ENCODE results near the gene ARG2.

The ARG2 gene

DNA sequence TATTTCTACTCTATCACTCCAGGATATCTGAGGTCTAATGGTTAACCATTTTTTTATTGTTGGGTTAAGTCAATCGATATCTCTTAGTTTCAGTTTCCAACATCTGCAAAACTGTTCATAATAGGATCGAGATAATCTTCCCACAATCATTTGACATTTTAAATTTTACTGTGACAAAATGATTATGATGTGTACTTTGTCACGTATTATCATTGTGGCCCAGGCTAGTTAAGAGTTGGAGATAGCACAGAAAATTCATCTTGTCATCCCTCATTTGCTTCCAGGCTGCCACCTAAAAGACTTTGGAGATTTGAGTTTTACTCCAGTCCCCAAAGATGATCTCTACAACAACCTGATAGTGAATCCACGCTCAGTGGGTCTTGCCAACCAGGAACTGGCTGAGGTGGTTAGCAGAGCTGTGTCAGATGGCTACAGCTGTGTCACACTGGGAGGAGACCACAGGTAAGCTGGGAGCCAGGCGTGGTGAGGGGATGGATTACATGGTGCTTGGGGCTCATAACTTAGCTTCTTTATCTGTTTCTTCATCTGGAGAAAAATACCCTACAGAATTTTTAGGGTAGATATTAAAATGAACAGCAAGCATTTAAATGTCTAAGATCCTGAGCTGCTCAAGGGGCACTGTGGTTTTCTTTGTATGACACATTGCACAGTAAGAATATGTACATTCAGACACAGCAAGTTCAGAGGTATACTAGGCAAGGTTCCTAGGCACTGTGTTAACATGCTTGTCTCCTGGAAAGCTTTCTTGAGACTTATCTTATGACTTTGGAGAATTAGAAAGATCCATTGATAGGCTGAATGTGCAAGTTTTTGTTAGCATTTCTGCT is 22.4 kb downstream of the ARG2 start:
- DNase-seq, result no peak

DNA sequence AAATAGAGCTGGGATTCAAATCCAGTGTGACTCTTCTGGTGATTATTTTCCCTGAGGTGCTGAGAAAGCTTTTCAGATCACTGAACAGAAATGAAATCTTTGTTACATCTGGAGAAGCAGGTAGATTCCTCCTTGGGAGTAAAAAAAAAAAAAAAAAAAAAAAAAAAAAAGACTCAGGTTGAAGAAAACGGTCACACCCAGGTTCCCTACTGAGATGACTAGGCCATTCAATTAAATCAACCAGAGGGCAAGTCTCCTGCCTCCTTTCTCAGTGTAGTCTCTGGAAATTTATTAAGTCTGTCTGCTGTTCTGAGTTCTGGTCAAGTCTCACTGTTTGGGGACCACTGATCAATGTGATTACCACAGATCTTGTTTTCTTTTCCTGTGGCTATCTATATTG is 24.0 kb downstream of the ARG2 start:
- DNase-seq, result no peak

DNA sequence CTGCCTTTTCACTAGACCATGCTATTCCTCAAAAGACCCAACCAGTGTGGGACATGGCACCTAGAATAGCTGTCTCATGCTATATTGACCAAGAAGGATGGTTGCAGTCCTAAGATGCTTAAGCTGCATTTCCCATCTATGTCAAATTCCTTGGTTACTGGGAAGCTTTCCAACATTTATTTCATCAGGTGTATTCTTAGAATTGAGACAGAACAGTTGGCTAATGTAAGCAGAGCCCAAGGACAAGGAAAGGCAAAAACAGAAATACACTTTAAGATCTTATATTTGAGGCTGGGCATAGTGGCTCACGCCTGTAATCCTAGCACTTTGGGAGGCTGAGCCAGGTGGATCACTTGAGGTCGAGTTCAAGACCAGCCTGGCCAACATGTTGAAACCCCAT is 24.7 kb downstream of the ARG2 start:
- no peak for DNase-seq

DNA sequence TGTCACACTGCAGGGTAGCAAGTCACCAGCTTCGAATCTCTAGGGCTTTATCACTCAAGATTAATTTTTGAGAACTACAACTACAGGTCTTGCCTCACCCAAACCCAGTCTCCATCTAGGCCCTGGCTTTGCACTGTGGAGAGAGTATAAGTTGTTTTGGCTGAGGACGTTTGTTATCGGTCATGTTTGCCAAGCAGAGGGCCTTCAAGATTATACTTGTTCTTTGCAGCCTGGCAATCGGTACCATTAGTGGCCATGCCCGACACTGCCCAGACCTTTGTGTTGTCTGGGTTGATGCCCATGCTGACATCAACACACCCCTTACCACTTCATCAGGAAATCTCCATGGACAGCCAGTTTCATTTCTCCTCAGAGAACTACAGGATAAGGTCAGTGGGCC is 25.7 kb downstream of the ARG2 start:
- no peak for DNase-seq

DNA sequence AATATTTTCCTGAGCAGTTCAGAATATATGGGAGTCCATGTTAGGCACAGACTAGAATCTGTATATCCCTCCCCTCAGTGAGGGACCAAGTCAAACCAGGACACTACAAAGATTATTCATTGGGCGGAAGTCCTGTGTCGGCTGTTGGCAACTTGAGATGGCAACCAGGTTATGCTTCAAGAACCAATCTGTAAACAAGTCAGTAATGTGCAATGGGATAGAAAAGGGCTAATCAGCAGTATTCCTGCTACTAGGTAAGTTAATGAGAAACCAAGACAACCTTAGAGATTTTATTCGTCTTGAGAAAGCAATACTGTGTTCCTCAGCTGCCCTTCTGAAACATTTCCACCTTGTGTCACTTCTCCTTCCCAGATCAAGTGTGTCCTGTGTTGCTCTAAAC is 26.4 kb downstream of the ARG2 start:
- no peak for DNase-seq

DNA sequence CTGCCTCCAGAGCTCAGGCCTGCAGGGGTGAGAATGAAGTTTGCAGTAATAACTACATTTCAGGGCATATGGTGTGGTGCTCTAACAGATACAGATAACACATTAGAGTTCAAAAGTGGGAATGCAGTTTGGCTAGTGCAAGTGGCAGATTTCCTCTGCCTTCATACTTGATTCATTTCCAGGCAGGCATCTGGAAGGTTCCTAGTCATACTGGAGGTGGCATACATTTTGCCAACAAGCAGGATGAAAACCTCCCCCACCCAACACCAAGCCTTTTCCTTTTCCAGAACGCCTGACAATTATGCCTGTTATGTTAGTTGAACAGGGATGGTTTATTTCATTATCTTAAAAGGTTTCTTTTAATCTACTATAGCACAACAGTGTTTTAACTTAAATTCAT is 30.4 kb downstream of the ARG2 start:
- no peak for DNase-seq

DNA sequence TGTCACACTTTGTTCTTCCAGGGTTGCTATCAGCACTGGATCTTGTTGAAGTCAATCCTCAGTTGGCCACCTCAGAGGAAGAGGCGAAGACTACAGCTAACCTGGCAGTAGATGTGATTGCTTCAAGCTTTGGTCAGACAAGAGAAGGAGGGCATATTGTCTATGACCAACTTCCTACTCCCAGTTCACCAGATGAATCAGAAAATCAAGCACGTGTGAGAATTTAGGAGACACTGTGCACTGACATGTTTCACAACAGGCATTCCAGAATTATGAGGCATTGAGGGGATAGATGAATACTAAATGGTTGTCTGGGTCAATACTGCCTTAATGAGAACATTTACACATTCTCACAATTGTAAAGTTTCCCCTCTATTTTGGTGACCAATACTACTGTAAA is 31.0 kb downstream of the ARG2 start:
- no peak for DNase-seq

DNA sequence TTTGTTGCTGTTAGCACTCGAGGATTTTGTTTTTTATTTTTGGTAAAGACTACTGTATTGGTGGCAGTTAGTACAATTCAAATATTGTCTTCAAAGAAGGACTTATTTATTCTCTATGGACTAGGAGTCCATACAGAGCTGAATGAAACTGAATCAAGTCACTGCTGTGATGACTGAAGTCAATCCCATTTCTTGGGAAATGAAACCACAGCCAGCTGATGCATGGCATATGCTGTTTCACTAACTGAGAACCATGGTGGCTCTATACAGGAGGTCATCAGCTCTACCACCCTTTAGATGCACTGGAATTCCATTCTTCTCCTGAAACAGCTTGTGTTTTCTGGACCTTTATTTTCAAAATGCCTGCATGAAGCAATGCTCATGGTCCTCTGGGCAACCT is 32.5 kb downstream of the ARG2 start:
- DNase-seq, result no peak

DNA sequence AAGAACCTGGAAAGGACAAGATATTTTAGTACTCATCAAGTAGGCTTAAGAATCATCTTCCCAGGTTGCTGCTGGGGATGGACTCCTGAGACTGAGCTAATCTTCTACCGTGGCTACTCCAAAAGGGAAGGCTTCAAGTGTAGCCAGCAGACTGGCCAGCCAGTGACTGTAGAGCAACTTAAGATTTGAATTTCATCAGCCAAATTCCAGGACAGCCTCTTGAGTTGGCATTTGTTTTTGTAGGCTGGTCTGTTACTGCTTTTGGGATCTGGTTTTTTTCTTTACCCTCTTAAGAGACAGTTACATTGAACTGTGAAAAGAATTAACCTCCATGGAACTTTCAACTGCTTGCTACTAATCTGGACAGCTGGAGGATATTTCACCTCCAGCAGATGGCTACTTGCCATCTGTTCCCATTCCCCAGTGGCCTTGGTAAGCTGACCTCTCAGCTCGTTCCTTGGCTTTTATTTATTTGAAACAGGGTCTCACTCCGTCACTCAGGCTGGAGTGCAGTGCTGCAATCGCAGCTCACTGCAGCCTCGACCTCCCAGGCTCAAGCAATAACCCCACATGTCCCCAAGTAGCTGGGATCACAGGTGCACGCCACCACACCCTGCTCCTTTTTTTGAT is 34.0 kb downstream of the ARG2 start:
- DNase-seq, result no peak

DNA sequence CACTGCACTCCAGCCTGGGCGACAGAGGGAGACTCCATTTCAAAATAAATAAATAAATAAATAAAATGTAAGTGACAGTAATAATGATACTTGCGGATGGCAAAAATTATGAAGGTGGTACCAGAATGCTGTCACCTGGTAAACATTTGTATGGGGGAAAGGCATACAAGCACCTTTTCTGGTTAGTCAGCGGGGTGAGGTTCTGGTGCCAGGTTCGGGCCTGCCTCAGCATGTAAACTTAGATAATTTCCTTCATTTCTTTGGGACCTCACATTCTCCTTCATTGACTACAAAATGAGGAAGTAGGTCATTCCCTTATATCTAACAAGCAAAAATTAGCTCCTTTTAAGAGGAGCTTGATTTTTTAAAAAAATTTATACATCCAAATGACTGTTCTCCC is 43.9 kb downstream of the ARG2 start:
- no peak for DNase-seq

DNA sequence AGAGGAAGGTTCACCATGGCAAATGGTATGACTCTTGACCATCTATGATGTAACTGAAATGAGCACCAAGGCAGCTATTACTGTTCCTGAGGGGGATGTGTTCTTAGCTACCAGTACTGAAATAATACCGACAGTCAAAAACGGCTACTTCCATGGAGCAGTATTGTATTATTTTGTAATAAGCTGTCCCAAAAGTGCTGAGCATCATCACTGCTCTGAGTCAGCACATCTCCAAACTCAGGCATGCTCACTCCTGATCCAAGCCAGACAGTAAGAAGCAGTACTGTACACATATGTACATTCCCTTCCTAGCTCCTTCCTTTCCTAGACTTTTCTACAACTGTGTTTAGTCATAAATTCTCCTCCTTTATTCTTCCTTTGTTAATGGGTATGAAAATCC is 46.1 kb downstream of the ARG2 start:
- no peak for DNase-seq

DNA sequence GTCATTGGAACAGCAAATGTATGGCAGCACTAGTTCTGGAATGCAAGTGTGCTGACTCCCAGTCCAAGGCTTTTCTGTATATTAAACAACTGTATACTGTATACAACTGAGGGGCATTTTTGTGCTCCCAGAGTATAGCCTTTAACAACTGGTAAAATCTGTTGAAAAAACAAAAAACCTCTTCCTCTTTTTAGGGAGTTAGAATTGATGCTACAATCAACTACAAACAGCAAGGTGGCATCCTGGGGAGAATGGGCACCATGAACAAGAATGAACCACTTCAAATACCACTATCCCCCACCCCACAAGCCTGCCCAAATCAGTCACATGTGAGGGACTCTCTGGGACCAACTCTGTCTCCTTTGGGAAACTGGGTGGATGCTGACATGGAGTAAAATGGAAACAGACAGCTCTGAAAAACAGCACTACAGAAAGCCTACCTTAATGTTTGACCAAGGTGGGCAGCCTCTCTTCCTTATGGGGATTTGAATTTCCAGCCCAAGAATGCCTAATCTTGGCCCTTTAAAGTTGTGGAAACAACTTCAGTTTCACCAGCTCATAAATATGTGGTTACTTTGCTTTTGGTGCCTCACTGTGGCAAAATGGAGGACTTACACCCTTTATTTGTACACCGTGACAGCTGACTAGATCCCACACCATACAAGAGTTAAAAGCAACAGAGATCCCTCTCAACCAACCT is 47.2 kb downstream of the ARG2 start:
- no peak for DNase-seq

DNA sequence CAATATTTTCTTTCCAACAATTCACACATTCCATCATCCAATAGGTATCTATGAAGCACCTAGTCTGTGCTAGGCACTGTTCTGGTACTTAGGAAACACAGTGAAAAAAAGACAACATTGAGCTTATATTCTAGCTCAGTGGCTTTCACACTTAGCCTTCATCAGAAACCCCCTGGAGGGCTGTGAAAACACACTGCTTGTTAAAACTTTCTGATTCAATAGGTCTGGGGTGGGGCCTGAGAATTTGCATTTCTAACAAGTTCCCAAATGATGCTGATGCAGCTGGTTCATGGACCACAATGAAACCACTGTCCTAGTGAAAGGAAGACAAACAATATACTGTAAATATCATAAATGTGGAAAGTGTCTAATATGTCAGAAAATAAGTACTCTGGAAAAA is 48.8 kb downstream of the ARG2 start:
- no peak for DNase-seq

DNA sequence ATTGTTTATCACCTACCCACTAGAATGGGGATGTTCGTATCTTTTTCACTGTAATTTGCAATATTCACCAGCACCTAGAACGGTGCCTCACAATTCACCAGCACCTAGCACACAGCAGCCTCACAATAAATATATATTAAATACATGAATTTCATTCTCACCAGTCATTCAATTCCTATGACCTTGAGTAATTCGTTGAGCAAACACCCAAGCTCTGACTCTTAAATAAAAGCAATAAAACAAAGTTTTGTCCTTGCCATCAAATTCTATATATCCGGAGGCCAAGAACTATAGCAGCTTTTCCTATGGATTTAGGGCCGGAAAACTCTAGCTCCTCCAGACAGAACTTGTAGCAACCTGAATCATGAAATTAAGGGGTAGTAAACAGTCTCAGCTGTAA is 53.7 kb downstream of the ARG2 start:
- no peak for DNase-seq

DNA sequence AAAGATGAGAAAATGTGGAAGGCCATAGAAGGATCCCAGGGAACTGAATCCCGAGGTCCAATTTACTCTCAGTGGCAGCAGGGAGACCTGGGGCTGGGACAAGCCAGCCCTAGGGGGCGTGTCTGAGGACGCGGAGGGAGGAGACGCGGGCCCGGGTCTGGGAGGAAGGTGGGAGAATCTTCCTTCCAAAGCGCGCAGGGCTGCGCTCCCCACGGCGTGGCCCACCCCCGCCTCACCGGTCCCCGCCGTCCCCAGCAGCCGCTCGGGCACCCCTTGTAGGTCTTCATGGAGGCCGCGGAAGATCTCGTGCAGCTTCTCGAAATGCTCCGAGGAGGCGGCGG is 54.4 kb downstream of the ARG2 start:
- no peak for DNase-seq

DNA sequence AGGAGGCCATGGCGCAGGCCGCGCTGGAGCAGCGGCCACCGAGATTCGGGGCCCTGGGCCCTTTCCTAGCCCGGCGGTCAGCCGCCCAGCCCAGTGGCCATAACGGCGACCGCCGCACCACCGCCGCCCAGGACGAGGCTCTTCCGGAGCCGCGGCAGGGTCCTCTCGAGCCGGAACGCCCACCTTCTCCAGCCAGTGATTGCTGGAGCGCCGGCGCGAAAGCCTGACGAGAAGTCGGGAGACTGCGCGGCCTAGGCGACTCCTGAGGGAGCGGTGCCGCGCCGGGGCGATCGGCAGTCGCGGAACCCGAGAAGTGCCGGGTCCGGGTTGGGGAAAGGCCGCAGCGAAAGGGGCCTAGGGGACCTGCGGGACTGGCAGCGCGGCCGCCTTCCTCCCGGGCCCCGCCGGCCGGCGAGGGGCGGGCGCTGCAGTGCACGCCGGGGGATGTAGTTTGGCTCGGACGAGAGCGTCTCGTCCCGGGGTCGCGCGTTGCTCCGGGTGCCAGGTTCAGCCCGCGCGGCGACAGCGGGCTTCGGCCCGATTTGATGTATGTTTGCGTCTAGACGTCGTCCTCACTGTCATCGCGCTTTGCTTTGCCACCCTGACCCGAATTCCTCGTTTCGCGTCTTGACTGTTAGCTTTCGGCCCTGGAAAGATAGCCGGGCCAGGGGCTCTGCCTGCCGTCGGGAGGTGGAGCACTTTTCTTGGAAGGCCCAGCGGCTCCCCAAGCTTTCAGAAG is 54.9 kb downstream of the ARG2 start, which contains the start of gene VTI1B:
TSS of gene VTI1B (minus strand) at position 153 of the 739 bp plus-strand sequence. CDS start at position 10, 143 bp downstream.
- peak; percentile 27 for DNase-seq

DNA sequence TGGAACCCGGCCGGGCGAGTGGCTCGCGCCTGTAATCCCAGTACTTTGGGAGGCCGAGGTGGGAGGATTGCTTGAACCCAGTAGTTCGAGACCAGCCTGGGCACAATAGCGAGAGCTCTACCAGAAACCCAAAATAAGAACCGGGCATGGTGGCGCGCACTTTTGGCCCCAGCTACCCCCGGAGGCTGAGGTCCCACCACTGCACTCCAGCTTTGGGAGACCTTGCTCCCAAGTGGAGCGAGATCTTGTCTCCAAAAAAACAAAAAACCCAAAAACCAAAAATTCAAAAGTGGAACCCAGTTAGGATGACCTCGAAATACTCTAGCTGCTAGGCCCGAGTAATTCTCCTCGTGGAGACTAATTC is 55.5 kb downstream of the ARG2 start:
- DNase-seq, result no peak

DNA sequence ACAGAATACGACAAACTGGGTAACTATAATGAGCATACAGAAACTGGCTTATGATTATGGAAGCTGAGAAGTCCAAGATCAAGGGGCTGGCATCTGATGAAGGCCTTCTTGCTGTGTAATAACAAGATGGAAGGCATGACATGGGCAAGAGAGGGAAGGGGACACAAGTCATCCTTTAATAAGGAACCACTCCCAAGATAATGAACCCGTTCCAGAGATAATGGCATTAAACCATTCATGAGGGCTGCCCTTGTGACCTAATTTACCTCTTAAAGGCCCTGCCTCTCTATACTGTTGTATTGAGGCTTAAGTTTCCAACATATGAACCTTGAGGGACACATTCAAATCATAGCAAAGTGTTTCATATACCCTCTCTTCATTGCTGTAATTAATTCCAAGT is 59.3 kb downstream of the ARG2 start:
- DNase-seq, result no peak

DNA sequence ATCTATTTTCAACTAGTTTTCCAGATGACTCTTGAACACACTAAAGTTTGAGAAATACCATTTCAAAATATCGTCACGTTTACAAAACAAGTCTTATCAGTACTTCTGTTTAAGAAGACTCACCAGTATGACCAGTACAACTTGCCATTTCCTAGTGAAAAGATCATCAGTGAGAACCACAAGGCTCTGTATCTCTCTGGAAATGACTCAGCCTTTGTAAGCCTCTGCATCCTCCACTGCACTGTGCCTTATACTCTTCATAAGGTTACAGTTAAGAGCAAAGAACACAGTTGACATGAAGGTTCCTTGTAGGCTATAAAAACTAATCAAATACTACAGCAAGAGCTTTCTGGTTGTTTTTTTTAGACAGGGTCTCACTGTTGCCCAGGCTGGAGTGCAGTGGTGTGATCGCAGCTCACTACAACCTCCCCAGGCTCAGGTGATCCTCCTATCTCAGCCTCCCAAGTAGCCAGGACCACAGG is 60.4 kb downstream of the ARG2 start:
- DNase-seq, result no peak

DNA sequence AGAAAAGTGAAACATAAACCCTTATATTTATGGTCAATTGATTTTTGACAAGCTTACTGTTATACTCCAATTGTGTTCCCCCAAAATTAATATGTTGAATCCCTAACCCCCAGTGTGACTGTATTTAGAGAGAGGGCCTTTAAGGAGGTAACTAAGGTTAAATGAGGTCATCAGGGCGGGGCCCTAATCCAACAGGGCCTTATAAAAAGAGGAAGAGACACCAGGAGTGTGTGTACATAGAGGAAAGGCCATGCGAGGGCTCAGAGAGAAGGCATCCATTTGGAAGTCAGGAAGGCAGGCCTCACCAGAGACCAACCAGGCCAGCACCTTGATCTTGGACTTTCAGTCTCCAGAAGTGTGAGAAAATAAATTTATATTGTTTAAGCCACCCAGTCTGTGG is 61.2 kb downstream of the ARG2 start:
- no peak for DNase-seq

DNA sequence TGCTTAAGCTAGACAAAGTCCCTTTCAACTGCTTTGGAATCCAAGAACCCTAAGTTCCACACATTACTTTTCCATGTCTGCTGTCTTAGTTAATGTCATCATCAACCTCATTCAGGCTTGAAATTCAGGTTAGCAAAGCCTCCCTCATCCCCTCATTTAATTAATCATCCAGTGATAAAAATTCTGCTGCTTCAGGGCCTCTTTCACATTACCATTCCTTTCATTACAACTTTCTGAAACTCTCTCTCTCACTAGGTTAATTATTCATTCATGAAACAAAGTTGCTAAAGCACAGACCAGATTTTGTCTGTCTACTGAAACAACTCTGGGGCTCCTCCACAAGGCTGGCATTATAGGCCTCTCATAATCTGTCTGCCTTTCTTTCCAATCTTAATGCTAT is 64.1 kb downstream of the ARG2 start:
- no peak for DNase-seq

DNA sequence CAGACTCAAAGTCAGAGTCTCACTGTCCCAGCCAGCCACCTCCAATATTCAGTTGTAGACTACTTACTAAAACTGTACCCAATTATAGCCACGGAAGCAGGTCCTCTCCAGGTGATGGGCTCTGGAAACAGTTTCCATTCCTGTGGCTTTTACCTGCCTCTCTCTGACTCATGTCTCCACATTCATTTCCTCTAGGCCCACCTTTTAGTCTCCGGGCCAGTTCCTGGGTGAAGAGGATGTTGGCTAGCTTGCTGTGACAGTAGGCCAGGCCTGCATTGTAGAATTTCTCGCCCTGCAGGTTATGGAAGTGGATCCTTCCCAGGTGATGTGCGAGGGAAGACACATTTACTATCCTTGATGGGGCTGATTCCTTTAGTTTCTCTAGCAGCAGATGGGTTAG is 70.3 kb downstream of the ARG2 start:
- no peak for DNase-seq

DNA sequence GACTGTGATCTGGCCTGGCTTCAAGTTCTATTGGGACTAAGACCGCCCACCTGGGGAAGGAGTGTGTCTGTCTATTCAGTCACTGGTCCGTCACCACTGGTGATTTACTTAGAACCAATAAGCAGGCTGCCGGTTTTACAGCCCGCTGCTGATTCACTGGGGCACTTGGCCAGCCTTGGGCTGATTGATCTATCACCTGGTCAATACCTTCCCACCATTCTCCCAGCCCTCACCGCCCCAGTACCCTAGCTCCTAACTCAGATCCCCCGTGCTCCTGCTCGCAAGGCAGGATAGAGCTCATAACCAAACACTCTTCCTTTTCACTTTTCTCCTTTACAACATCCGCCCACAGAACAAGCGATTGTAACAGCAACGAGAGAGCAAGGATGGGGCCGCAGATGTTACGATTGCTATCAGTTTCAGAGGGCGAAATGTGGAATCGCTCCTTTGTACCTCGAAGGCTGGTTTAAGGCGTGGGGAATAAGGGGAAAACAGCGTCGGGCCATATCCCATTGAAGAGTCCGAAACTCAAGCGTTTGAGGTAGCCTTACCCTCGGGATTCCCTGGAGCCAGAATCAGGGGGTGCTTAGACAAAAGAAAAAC is 75.2 kb downstream of the ARG2 start:
- peak; percentile 26 for DNase-seq

Data from GF-D8 (cell line).